HUES6 (cell line): ENCODE measurements around the gene MLLT1.
"Not testable (repeated sequence)": the region's sequence is repeated elsewhere in the genome, so short reads cannot be mapped to it uniquely, and the experiment has no call there.

Experiments
- H3K27ac ChIP-seq: 2 replicates; pipeline ENCODE4 v1.7.0; 2013; ENCODE audit warnings: low read depth, mild to moderate bottlenecking, low read length, inconsistent platforms
- H3K27me3 ChIP-seq: 2 replicates; pipeline ENCODE4 v1.6.1; 2013; ENCODE audit warnings: low read length; ENCODE audit not compliant: control insufficient read depth, insufficient read depth
- H3K36me3 ChIP-seq: 2 replicates; pipeline ENCODE4 v1.6.1; 2013; ENCODE audit warnings: low read length; ENCODE audit not compliant: control insufficient read depth, insufficient read depth
- H3K4me1 ChIP-seq: 2 replicates; pipeline ENCODE4 v1.6.1; 2013; ENCODE audit warnings: low read length; ENCODE audit not compliant: control insufficient read depth, insufficient read depth
- H3K4me3 ChIP-seq: 2 replicates; pipeline ENCODE4 v1.5.1; 2013; ENCODE audit warnings: low read depth, low read length
- H3K9ac ChIP-seq: one replicate; pipeline ENCODE4 v1.6.1; 2013; ENCODE audit warnings: mild to moderate bottlenecking, low read length
- H3K9me3 ChIP-seq: 2 replicates; pipeline ENCODE4 v1.6.1; 2013; ENCODE audit warnings: low read depth, low read length; ENCODE audit not compliant: control insufficient read depth, insufficient read depth

The MLLT1 gene

GRCh38 chr19:6297202-6297601, 17.4 kb upstream of the MLLT1 start:
- H3K4me3 ChIP-seq, result no peak overlapping the region
- no peaks in the 10 kb centered on the region for H3K36me3 ChIP-seq
- no peak overlapping the region for H3K27ac ChIP-seq
- H3K9ac ChIP-seq, result no peak overlapping the region
- H3K4me1 ChIP-seq, result no peaks in the 10 kb centered on the region
- no peaks in the 10 kb centered on the region for H3K27me3 ChIP-seq
- peaks cover 50% of the 10 kb centered on the region for H3K9me3 ChIP-seq

- Histone ChIP-seq H3K27me3 (no peaks in the 10 kb centered on the region), H3K4me3 (no peak overlapping the region), H3K9me3 (peaks cover 74% of the 10 kb centered on the region), H3K36me3 (no peaks in the 10 kb centered on the region), H3K27ac (no peak overlapping the region), H3K4me1 (no peaks in the 10 kb centered on the region), H3K9ac (no peak overlapping the region)
Observed at GRCh38 chr19:6292006-6292405, 12.2 kb upstream of the MLLT1 start.

GRCh38 chr19:6288737-6289136, 9.0 kb upstream of the MLLT1 start:
- Histone ChIP-seq H3K4me3 (no peak overlapping the region), H3K4me1 (no peaks in the 10 kb centered on the region), H3K9me3 (peaks cover 72% of the 10 kb centered on the region), H3K27me3 (no peaks in the 10 kb centered on the region; the same call in 1 of the 2 replicates), H3K9ac (no peak overlapping the region), H3K36me3 (no peaks in the 10 kb centered on the region), H3K27ac (no peak overlapping the region)

GRCh38 chr19:6287269-6287885, 7.6 kb upstream of the MLLT1 start:
- Histone ChIP-seq H3K36me3 (no peaks in the 10 kb centered on the region), H3K4me3 (no peak overlapping the region), H3K27me3 (no peaks in the 10 kb centered on the region; the same call in 1 of the 2 replicates), H3K4me1 (no peaks in the 10 kb centered on the region), H3K27ac (no peak overlapping the region), H3K9me3 (peaks cover 61% of the 10 kb centered on the region), H3K9ac (no peak overlapping the region)

GRCh38 chr19:6286676-6287075, 6.9 kb upstream of the MLLT1 start:
- Histone ChIP-seq H3K27ac (no peak overlapping the region), H3K36me3 (no peaks in the 10 kb centered on the region), H3K4me3 (no peak overlapping the region), H3K27me3 (no peaks in the 10 kb centered on the region; the same call in 1 of the 2 replicates), H3K9me3 (peaks cover 54% of the 10 kb centered on the region), H3K9ac (no peak overlapping the region), H3K4me1 (no peaks in the 10 kb centered on the region)

GRCh38 chr19:6282393-6282792, 2.6 kb upstream of the MLLT1 start:
- not testable (repeated sequence) for H3K27ac ChIP-seq, H3K4me3 ChIP-seq, H3K4me1 ChIP-seq, H3K36me3 ChIP-seq, H3K27me3 ChIP-seq, H3K9ac ChIP-seq
- H3K9me3 ChIP-seq, result peaks cover 23% of the 10 kb centered on the region

GRCh38 chr19:6279620-6279930, 200 bp downstream of the MLLT1 start:
- peaks cover 27% of the 10 kb centered on the region for H3K4me1 ChIP-seq
- no peaks in the 10 kb centered on the region; the same call in 1 of the 2 replicates for H3K9me3 ChIP-seq
- H3K27ac ChIP-seq, result 0 out of 2 replicates have a peak overlapping the region, but pooled peaks have one; percentile 71
- no peaks in the 10 kb centered on the region; the same call in 1 of the 2 replicates for H3K27me3 ChIP-seq
- peak overlapping the region; percentile 70 for H3K4me3 ChIP-seq
- peak overlapping the region; percentile 79 for H3K9ac ChIP-seq
- H3K36me3 ChIP-seq, result peaks cover 4% of the 10 kb centered on the region; the same call in 1 of the 2 replicates

- Histone ChIP-seq H3K27ac (0 out of 2 replicates have a peak overlapping the region, but pooled peaks have one; percentile 71), H3K27me3 (no peaks in the 10 kb centered on the region), H3K36me3 (peaks cover 4% of the 10 kb centered on the region; the same call in 1 of the 2 replicates), H3K4me1 (peaks cover 33% of the 10 kb centered on the region), H3K9ac (peak overlapping the region; percentile 79), H3K4me3 (peak overlapping the region; percentile 70), H3K9me3 (no peaks in the 10 kb centered on the region; the same call in 1 of the 2 replicates)
Observed at GRCh38 chr19:6278740-6279619, 795 bp downstream of the MLLT1 start.

GRCh38 chr19:6278051-6278450, 1.7 kb downstream of the MLLT1 start:
- no peaks in the 10 kb centered on the region for H3K27me3 ChIP-seq
- peaks cover 4% of the 10 kb centered on the region; the same call in 1 of the 2 replicates for H3K36me3 ChIP-seq
- H3K4me1 ChIP-seq, result peaks cover 43% of the 10 kb centered on the region
- H3K9ac ChIP-seq, result no peak overlapping the region
- H3K9me3 ChIP-seq, result no peaks in the 10 kb centered on the region; the same call in 1 of the 2 replicates
- no peak overlapping the region for H3K27ac ChIP-seq
- peak overlapping the region; percentile 70; the same call in 1 of the 2 replicates for H3K4me3 ChIP-seq

GRCh38 chr19:6276447-6276846, 3.3 kb downstream of the MLLT1 start:
- no peak overlapping the region for H3K4me3 ChIP-seq
- no peak overlapping the region for H3K9ac ChIP-seq
- no peak overlapping the region for H3K27ac ChIP-seq
- peaks cover 59% of the 10 kb centered on the region for H3K4me1 ChIP-seq
- H3K27me3 ChIP-seq, result no peaks in the 10 kb centered on the region
- peaks cover 4% of the 10 kb centered on the region; the same call in 1 of the 2 replicates for H3K36me3 ChIP-seq
- H3K9me3 ChIP-seq, result no peaks in the 10 kb centered on the region; the same call in 1 of the 2 replicates

GRCh38 chr19:6275170-6275744, 4.5 kb downstream of the MLLT1 start:
- no peak overlapping the region for H3K27ac ChIP-seq
- H3K36me3 ChIP-seq, result peaks cover 11% of the 10 kb centered on the region
- H3K9ac ChIP-seq, result no peak overlapping the region

More at GRCh38 chr19:6275170-6275744, 4.5 kb downstream of the MLLT1 start:
- Histone ChIP-seq H3K27me3 (no peaks in the 10 kb centered on the region), H3K9me3 (no peaks in the 10 kb centered on the region), H3K4me3 (no peak overlapping the region), H3K4me1 (peaks cover 65% of the 10 kb centered on the region)
